HG03175 (cell line): ENCODE results near the gene RUNX1.

Experiments used
- ATAC-seq: cut with Tn5 transposase; IDR thresholded peaks from one replicate; pipeline ENCODE4 v1.9.1; 2021; ENCODE audit warnings: mild to moderate bottlenecking, moderate library complexity; ENCODE audit not compliant: unreplicated experiment

RUNX1 gene

DNA sequence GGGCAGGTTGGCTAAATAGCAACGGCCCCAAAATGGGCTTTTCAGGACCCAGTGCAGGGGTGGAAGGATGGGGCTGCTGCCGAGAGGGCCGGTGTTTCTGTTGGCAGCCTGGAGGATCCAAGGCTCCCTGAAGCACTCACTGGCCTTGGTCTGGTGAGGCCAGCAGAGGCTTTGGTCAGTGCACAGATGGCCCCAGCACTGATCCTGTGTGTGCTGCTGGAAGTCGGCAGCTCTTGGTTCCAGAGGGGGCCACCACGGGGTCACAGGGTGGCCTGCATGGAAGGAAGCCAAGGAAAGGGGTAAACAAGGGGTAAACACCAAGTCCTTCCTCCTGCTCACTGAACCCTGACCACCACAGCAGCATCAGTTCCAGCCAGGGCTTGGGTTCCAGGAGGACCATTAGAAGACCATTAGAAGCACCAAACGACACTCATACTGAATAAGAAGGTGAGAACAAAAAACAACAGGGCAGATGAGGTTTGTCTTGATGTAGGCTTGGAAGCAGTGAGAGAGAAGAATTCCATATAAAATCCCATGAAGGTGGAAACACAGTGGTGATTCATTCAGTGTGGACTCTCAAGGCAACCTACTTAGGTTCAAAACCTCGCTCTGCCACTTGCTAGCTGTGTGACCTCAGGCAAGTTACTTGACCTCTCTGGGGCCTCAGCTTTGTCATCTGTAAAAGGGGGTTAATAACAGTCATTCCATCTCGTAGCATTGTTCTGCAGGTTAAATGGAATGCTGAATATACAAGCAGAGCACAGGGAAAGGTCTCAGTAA, 184.5 kb downstream of the RUNX1 start:
- no peak for ATAC-seq

DNA sequence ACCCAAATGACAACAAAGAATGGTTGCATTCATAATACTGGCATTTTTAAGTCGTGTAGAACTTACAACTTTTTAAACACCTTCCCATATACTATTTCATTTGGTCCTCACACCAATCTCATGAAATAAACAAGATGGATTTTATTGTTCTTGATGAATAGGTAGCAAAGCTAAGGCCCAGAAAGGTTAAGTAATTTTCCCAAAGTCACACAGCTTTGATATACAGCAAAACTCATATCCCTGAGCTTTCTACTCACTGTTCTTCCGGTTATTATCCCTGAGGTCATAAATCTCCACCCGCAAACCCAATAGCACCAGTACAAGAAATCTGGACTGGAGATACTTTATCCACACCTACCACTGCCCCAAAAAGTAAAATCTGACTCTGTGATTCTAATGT, 186.2 kb downstream of the RUNX1 start:
- ATAC-seq = no peak

DNA sequence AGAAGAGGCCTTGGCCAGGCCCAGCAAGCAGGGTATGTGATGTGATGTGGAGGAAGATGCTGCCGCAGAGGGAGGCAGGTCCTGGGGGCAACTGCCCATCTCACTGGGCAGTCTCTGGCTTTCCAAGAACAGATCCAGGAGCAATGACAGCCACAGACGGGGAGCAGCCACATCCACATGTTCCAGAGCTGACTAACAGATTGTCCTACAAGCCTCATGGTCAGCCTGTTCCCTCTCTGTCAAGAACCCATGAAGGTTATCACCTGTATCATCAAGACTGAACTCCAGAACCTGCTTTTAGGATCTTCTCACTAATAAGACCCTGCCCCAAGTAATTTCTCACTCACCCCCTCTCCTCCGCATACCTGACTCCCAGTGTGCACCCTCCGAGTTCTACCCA, 187.8 kb downstream of the RUNX1 start:
- no peak for ATAC-seq

DNA sequence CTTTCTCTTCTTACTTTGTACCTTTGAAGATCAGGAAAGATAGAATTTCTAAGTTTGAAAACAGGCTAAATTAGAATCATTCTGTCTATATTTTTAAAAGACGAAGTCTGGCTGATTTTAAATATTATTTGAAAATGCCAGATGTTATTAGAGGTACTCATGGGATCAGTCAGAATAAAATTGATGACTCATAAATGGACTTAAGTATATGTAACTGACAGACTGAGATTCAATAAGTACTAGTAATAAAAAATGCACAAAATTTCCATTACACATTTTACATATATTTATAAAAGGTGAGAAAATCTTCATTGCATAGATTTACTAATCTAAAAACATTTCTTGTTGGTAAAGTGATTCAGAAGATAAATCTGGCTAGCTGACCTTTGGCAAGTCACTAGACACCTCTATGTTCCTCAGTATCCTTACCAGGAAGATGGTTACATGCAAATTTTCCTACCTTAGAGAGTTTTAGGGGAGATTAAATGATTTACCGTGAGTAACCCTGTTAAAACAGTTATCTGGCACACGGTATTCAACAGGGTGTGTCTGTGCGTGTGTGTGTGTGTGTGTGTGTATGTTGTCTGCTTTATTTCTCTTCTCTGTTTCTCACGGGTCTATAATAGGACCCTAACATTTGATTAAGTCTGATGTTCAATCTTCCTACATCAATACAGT, 189.0 kb downstream of the RUNX1 start:
- ATAC-seq = no peak

DNA sequence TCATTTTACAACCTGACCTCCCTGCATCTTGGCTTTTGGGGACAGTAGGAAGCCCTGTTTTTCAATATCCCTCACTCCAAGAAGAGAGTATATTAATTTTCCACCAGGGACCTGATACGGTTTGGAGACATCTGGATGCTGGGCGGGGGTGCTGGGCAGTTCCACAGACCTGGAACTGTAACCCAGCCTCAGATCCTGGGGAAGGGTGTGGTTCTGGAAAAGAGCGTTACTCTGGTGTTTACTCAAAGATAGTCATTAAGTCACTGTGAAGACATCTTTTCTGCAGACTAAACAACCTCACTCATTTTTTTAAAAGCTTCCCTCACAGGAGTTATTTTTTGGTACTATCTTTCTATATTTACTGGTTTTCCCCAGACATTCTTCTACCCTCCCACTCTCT, 190.5 kb downstream of the RUNX1 start:
- no peak for ATAC-seq

DNA sequence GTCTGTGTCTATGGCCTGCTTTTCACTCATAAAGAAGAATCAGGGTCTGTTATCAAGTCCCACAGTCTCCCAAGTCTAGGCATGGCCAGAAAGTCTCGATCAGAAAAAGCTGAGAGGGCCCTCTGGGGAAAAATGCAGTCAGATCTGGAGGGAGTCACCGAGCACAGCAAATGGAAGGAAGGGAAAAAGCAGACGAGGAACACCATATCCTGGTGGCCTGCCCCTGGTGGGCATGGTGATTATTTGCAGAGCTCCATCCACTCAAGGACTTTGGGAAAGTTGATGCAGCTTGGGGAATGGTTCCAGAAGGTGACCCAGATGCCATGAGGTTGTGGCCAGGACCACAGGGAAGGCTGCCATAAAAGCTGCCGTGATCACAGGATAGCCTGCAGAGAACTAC, 191.2 kb downstream of the RUNX1 start:
- no peak for ATAC-seq

DNA sequence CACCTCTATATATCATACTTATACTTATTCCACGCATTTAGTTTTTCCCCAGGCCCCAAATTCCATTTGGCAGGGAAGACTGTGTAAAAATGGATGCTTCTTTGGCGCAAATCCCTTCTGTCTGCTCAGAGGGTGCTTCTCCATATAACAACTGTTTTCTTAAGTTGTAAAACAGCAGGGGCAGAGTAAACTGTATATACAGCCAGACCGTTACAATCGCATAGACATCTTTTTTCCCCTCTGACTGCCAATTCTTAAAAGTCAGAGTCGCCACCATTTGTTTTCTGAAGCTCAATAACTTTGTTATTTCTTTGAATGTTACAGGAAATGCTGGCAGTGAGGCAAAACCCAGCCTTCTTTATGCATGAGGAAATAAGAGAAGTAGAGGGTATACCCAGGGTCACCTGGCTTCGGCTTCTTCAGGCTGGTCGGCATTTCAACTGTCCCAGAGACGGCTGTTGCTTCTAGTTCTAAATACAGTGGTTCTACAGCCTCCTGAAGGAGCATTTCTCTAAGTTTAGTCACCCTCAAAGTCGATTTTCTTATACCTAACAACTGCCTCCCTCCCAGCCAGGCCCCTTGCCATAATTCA, 191.9 kb downstream of the RUNX1 start:
- no peak for ATAC-seq

DNA sequence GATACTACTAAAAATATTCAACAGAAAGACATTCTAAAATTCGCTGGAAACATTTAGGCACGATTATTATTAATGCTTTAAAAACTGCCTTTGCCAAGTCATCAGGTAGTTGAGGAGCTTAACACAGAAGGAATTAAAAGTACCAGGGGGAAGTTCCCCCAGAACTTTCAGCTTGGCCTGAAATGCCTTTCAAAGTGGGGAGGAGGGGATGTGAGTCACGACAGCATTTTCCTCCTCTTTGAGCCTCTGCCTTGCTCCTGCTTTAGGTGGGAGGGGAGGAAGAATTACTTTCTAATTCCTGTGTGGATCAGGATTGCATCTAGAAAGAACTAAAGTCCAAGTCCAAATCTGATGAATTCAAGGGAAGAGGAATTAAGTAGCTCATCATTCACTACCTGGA, 196.7 kb downstream of the RUNX1 start:
- ATAC-seq = no peak

DNA sequence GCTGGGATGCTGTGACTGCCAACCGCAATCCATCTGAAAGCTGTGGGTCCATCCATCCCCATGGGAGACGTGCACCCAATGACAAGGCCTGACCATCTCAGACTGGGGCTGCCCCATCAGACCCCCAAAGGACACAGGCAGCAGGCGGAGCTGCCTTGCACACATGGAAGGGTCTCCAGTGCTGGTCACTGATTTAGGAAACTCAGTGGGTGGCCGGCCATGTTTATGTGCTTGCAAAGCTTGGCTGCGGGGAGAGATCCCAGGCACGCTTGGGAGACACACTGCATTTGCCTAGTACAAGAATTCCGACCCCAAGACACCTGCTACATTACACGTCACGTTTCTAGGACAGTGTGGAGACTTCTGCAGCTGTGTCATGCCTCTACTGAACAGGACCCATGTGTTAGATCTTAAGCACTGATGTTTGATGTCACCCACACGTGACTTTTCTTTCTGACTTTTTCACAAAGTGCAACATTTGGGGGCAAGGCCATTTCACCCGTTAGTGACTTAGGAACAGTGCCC, 198.9 kb downstream of the RUNX1 start:
- no peak for ATAC-seq

DNA sequence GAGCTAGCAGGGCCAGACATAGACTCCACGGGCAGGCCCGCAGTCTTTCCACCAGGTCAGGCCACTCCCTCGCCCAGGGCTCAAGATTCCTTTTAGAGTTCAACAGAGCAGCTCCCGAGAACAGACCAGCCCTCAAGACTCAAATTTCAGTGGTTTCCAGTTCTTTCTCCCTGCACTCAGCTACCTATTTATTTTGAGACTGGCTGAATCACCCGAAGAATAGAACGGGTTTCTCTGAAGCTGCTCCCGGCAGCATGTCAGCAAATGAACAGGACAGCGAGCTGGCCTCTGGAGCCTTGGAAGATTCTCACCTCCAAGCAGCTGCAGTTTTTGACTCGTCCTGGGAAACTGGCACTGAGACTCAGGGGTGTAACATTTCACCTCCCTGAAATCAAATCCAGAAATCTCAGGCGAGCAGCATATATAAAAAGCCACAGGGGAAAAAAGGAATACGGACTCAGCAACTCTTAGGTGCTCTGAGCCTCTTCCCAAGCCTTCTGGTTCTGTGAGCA, 202.4 kb downstream of the RUNX1 start:
- ATAC-seq = no peak

DNA sequence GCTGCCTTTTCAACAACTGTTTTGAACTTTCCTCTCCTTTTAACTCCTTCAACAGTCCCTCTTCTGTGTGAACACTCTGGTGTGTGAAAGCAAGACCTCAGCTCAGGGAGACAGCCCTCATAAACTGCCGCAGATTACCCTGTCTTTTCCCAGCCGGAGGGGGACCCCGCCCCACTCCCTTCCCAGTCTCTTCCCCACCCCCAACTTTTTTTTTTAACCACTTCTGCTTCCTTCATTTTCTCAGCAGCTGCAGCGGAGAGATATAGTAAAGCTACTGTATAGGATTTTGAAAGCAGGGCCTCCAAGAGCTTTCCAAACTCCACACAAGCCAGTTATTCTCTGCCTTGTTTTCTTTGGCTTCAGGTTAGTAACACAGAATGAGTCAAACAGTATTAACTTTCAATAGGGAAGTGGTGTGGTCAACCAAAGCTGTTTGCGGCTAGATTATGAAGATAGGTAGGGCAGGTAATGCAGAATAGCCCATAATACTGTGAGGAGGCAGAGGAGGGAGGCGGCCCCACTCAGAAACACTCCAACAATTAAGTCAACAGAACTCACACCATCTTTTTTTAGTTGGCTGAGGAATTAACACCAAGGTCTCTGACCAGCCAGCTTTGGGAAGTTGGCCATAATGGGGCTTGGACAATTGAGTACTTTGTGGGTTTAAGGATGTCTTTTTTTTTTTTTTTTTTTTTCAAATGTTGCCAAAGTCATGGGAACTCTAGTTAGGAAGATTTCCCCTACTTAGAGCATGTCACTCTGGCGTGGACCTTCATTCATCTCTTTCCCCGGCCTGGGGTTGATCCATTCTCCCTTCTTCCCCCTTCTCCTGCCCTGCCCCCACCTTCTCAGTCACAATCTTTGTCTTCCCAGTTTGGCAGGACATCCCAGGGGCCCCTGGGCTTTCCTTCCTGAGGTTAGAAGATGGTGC, 203.3 kb downstream of the RUNX1 start:
- peak; percentile 97 for ATAC-seq

DNA sequence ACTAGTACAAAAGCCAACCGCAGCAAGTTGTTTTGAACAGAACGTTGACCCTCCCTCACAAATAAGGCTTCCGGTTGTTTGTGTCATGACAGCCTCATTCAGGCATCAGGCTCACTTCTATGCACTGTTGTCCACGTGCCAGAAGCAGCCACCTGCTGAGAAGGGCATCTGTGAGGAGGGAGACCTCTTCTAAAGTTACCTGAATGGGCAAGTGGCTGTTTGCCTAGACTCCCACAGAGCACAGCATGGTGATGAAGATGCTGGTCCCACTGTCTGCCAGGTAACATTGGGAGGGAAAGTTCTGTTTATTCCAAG, 204.2 kb downstream of the RUNX1 start:
- ATAC-seq = no peak

DNA sequence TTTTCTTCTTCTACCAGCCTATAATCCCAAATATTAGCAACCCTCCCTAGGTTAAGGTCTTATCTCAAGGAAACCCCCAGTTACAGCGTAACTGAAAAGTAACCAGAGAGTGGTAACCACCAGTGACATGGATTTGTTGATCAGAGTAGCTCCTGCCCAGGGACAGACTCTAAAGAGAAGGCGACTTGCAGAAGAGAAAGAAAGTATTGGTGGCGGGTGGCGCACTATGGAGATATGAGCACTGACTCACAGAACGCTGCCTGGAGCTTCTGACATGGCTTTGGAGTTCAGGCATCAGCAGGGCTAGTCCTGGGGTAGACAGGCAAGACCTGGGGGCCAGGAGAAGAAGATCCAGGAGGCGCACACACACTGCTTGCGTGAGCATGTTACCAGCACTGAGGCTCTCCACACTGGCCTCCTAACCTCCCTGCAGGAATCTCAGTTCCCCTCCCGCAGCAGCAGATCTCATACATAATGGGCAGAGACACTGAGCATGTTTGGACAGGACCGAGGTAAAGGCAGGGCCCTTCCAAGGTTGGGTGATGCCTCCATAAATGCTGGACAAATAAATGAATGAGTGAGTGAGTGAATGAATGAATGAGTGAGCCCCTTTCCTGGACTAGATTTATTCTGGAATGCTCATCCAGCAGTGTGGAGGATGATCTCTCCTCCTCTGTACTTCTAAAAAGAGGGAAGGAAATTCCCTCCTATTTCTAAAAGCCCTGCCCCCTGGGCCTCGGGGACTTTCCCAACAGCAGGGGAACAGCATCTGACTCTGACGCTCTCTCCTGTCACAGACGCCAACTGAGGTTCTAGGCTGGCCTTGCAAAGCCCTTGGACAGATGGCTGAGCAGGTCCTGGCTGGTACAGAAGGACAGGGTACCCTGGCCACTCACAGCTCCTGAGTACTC, 204.8 kb downstream of the RUNX1 start:
- ATAC-seq = no peak

DNA sequence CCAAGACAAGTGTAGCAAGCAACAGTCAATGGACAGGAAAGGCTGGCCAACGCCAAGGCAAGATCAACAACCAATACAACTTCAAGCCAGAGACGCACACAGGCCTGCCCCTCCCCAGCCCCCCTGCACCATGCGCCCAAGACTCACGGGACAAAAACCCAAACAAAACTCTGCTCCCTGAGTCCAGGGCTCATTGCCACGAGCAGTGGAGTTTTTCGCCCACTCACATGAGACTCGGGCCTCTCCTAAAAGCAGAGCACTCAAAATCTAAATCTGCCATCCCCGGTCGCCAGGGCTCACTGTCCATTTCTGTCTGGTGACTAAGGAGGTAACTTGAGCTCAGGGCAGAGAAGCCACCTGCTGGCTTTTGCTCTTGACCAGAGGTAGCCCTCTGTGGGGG, 205.5 kb downstream of the RUNX1 start:
- no peak for ATAC-seq

DNA sequence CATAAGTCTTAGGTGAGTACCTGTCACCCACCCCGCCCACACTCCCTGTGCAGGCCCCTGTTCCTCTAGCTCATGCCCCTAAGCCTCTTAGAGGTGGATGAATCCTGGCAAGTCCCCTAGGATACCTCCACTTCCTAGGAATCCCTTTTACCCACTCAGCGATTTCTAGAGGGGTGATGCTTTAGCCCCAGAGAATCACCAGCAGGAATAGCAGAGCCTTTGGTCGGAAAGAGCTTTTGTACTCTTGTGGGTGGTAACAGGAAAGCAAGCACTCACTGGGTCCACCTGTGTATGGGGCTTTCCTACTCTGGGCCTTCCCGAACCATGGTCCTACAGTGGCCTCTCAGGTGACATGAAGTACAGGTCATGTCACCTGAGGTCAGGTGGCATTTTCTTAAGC, 207.9 kb downstream of the RUNX1 start:
- ATAC-seq = no peak

DNA sequence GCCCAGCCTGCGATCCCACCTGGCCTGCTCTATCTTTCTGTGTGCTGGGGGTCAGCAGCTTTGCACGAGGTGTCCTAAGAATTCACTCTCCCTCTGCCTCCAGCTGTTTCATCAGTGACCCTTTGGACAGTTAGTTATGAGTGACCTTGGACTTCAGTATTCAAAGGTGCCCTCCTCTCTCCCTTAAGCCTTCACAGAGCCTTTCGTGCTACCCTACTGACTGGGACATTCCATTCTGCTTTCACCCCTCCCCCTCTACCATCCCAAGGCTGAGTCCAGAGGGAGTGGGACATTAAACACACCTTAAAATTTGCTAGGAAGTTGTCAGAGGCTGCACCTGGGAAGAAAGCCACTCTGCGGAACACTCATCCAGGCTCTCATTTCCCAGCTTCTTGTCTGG, 208.4 kb downstream of the RUNX1 start:
- ATAC-seq = no peak

DNA sequence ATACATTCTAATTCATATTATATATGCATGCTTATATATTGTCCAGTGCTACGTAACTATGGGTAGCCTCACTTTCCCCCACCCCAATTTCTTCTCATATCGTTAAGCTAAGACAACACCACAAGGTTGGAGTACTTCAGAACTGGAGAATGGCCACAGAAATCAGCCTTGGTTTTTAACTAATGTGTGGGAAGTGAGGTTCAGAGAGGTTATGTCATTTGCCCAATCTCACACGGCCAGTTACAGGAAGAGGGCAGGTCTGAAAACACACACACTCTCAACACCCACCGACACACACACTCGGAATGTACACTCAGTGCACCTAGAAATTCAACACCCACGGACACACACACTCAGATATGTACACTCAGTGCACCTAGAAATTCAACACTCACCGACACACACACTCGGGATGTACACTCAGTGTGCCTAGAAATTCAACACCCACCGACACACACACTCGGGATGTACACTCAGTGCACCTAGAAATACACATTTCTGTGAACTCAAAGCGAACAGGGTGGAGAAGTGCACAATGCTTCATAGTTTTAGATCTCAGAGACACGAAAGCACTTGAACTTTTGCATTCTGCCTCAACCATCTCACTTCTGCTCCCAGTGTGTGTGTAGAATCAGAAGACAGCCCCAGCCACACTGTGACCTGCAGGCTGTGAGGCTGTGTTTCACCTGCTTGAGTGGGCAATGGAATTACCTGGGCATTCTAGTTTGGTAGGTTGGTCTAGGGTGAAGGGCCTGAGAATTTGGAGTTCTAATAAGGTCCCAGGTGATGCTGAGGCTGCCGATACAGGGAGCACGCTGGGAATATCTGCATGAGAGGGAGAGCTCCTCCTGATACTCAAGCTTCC, 209.9 kb downstream of the RUNX1 start:
- no peak for ATAC-seq

DNA sequence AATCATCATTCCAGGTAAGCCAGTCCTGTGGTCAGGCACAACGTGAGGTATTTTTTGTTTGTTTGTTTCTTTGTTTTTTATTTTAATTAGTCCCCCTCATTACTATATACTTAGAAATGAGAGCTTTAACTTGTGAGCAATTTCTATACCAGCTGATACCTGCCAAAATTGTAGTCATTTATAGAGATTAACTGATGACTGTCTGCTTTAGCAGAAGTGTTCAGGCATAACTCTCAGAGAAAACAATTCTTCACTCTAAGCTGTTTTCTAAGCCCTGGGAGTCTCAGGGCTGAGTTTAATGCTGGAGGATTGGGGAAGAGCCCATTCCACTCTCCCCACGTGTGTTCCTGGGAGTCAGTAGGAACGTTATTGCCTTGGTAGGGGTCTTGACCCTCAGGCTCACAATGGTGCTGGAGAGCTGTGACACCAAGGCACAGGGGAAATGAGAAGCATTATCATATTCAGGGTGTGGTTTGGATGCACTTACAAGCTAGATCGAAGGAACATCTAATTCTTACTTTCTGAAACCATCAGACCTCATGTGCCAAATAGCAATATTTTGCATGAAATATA, 212.1 kb downstream of the RUNX1 start:
- ATAC-seq = no peak
